ENCODE results near the gene PCDHGA5.

GRCh38 chr5:141363952-141364660 lies at the start of gene PCDHGA5:
- TF ChIP-seq YY1 (IDR thresholded peaks at IDR 0.05; ENCODE audit: insufficient read depth, insufficient read length), result no peak
- no peak for TF ChIP-seq ZNF274 (IDR thresholded peaks at IDR 0.05; ENCODE audit: low read depth, low read length)
- no peak for TF ChIP-seq SUZ12 (IDR thresholded peaks at IDR 0.05; ENCODE audit: extremely low read depth, insufficient read depth, insufficient read length)
